SK-N-SH treated with all-trans-retinoic acid at 6 μM for 48 hours (cell line): ENCODE data around the gene TNIK.
"Not testable (repeated sequence)": the region's sequence is repeated elsewhere in the genome, so short reads cannot be mapped to it uniquely, and the experiment has no call there.

Source experiments
- ATAC-seq: fragments of 200-7000 bp; cut with Tn5 transposase; 3 replicates; pipeline ENCODE4 v1.9.1; 2020; ENCODE audit warnings: mild to moderate bottlenecking, moderate library complexity
- ARNTL ChIP-seq: fragments of 450-650 bp; formaldehyde crosslinking; IDR thresholded peaks from 2 replicates; pipeline ENCODE4 v1.5.0; 2020; ENCODE audit warnings: low read depth, mild to moderate bottlenecking, moderate library complexity, borderline replicate concordance
- CSDC2 ChIP-seq: fragments of 250-450 bp; sonication (Bioruptor Pico); IDR thresholded peaks from 2 replicates; pipeline ENCODE4 v1.5.0; 2020; ENCODE audit warnings: mild to moderate bottlenecking, moderate library complexity
- ESRRG ChIP-seq: fragments of 250-450 bp; sonication (Bioruptor Pico); IDR thresholded peaks from 2 replicates; pipeline ENCODE4 v1.6.1; 2021; ENCODE audit warnings: mild to moderate bottlenecking
- GLIS3 ChIP-seq: fragments of 250-450 bp; sonication (Bioruptor Pico); IDR thresholded peaks from 2 replicates; pipeline ENCODE4 v1.5.0; 2020; ENCODE audit warnings: mild to moderate bottlenecking, moderate library complexity
- ISL1 ChIP-seq: fragments of 250-450 bp; sonication (Bioruptor Pico); IDR thresholded peaks from 2 replicates; pipeline ENCODE4 v2.1.2; 2022; ENCODE audit warnings: mild to moderate bottlenecking, moderate library complexity
- OSR1 ChIP-seq: fragments of 250-450 bp; sonication (Bioruptor Pico); IDR thresholded peaks from 2 replicates; pipeline ENCODE4 v1.8.0; 2022; ENCODE audit warnings: moderate library complexity, mild to moderate bottlenecking, inconsistent platforms
- PATZ1 ChIP-seq: fragments of 250-450 bp; sonication (Bioruptor Pico); IDR thresholded peaks from 2 replicates; pipeline ENCODE4 v1.8.0; 2020; ENCODE audit warnings: mild to moderate bottlenecking, moderate library complexity, borderline replicate concordance
- PPARA ChIP-seq: fragments of 250-450 bp; sonication (Bioruptor Pico); IDR thresholded peaks from 2 replicates; pipeline ENCODE4 v1.5.0; 2020; ENCODE audit warnings: mild to moderate bottlenecking, borderline replicate concordance
- RARB ChIP-seq: fragments of 250-450 bp; sonication (Bioruptor Pico); IDR thresholded peaks from 2 replicates; pipeline ENCODE4 v1.8.0; 2021; ENCODE audit warnings: mild to moderate bottlenecking, moderate library complexity
- SNAI2 ChIP-seq: fragments of 250-450 bp; sonication (Bioruptor Pico); IDR thresholded peaks from 2 replicates; pipeline ENCODE4 v1.5.0; 2020; ENCODE audit warnings: mild to moderate bottlenecking, moderate library complexity
- TCF4 ChIP-seq: fragments of 250-450 bp; sonication (Bioruptor Pico); IDR thresholded peaks from 2 replicates; pipeline ENCODE4 v1.8.0; 2021; ENCODE audit warnings: mild to moderate bottlenecking, moderate library complexity, borderline replicate concordance
- TSHZ2 ChIP-seq: fragments of 250-450 bp; sonication (Bioruptor Pico); IDR thresholded peaks from 2 replicates; pipeline ENCODE4 v1.5.0; 2020; ENCODE audit warnings: mild to moderate bottlenecking, moderate library complexity
- ZC3H10 ChIP-seq: fragments of 250-450 bp; sonication (Bioruptor Pico); IDR thresholded peaks from 2 replicates; pipeline ENCODE4 v1.5.1; 2021; ENCODE audit warnings: mild to moderate bottlenecking, moderate library complexity
- ZNF565 ChIP-seq: fragments of 450-650 bp; formaldehyde crosslinking; conservative IDR thresholded peaks from 2 replicates; pipeline ENCODE4 v1.5.0; 2020; ENCODE audit warnings: low read depth, mild to moderate bottlenecking, moderate library complexity
- ZNF8 ChIP-seq: fragments of 450-650 bp; formaldehyde crosslinking; IDR thresholded peaks from 2 replicates; pipeline ENCODE4 v1.5.0; 2020; ENCODE audit warnings: mild to moderate bottlenecking, moderate library complexity
- TF ChIP-seq, protein P1 (sequence below): fragments of 250-450 bp; sonication (Bioruptor Pico); IDR thresholded peaks from 2 replicates; pipeline ENCODE4 v1.5.1; 2020; ENCODE audit warnings: low read depth, mild to moderate bottlenecking, moderate library complexity

TNIK gene

GRCh38 chr3:171121801-171122200, 338.4 kb downstream of the TNIK start:
- TF ChIP-seq OSR1 (CRISPR knock-in tag) (no peak), ZNF8 (CRISPR knock-in tag) (no peak), RARB (no peak), TCF4 (no peak), PATZ1 (CRISPR knock-in tag) (no peak), SNAI2 (no peak), ARNTL (CRISPR knock-in tag) (no peak), ZNF565 (CRISPR knock-in tag) (no peak)
- TF ChIP-seq, protein P1, sequence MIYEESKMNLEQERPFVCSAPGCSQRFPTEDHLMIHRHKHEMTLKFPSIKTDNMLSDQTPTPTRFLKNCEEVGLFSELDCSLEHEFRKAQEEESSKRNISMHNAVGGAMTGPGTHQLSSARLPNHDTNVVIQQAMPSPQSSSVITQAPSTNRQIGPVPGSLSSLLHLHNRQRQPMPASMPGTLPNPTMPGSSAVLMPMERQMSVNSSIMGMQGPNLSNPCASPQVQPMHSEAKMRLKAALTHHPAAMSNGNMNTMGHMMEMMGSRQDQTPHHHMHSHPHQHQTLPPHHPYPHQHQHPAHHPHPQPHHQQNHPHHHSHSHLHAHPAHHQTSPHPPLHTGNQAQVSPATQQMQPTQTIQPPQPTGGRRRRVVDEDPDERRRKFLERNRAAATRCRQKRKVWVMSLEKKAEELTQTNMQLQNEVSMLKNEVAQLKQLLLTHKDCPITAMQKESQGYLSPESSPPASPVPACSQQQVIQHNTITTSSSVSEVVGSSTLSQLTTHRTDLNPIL (CRISPR knock-in tag) = no peak
- TF ChIP-seq, all 23 proteins: peak for 0
- no peak for ATAC-seq

- not testable (repeated sequence) for ATAC-seq
Observed at GRCh38 chr3:171119402-171119801, 340.8 kb downstream of the TNIK start.

- not testable (repeated sequence) for ATAC-seq
Observed at GRCh38 chr3:171118993-171119392, 341.2 kb downstream of the TNIK start.

DNA sequence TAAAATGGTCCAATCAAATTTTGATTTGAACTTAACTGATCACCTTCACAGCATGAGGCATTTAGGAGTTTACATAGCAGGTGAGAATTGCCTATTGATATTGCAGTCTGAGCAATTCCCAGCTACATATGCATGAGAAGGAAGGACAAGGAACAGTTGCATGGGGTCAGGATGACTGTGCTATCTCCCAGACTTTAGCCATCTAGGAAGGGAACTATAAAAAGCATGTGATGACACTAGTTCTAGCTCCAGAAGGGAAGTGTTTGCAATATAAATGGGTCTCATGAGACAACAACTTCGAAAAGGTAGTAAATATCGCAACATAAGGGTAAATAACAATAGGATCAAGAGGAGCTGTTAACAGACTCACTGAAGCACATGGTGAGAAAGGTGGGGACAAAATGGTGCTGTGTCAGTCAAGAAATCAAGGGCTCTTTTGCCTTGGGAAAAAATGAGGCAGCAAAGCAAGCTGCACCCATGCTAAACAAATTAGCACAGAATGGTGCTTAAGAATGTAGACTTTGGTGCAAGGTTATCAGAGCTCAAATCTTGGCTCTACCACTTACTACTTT, 343.3 kb downstream of the TNIK start:
- ATAC-seq = no peak
- TF ChIP-seq ESRRG (CRISPR knock-in tag) (no peak), GLIS3 (CRISPR knock-in tag) (no peak), ZC3H10 (no peak)

DNA sequence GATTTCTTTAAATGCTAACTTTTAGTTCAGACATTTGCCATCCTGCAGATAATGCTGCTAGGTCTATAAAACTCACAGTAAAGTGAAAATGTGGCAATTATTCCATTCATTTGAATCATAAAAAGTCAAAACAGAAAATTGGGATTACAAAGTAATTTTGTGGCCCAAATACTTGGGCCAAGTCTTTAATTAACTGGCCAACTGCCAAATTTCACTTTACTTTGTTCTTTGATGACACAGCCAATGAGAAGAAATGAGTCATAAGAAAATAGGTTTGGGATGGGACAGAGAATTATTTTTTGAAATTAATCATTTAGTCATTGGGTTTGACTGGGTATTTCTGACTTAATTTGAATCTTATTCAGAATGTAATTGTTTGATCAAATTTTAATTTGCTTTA, 343.8 kb downstream of the TNIK start:
- no peak; the same call in 2 of the 3 replicates for ATAC-seq
- no peak for TF ChIP-seq ZNF8 (CRISPR knock-in tag)
- no peak for TF ChIP-seq PPARA (CRISPR knock-in tag)
- TF ChIP-seq TSHZ2 (CRISPR knock-in tag) = no peak
- TF ChIP-seq ESRRG (CRISPR knock-in tag) = no peak
- TF ChIP-seq ISL1 (CRISPR knock-in tag) = peak; percentile 41; the same call in 1 of the 2 replicates
- TF ChIP-seq CSDC2 = no peak
- no peak for TF ChIP-seq ARNTL (CRISPR knock-in tag)

DNA sequence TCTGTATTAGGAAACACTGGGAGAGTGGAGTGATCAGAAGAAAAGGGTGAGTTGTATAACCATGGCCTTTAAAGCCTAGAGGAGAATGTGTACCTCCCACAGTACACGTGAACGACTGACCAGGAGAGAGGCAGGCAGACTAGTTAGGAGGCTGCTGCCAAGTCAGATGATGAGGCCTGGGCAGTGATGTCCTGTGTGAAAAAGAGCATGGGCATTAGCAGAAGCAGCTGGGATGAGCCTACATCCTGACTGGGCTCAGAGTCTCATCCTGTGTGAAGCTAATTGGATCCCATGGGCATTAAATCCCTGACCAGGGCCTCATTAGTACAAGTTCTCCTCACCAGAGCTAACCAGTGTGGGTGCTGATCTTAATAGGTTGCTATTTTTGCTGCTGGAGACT, 344.5 kb downstream of the TNIK start:
- TF ChIP-seq TSHZ2 (CRISPR knock-in tag) (no peak), TCF4 (no peak)
- ATAC-seq = peak; percentile 38
